Measurements from ENCODE around the gene UBE2D1. TPM values are rescaled to one million over a fixed set of nuclear protein-coding genes. Genes with fewer than 3 reads are reported as not detected.
A peak's percentile ranks its signal among the peaks of the same experiment; 100 is the strongest.

UBE2D1 gene
- total RNA-seq, 1 donor from 2014 or later = 56.6 TPM

GRCh38 chr10:58330431-58330830 is 4.4 kb upstream of the UBE2D1 start:
- H2AFZ ChIP-seq (replicated peaks) = no peak overlapping the region
- no peaks in the 10 kb centered on the region for H3K9me3 ChIP-seq (ENCODE audit: low read depth)
- H3K27ac ChIP-seq = no peak overlapping the region
- peaks cover under 1% of the 10 kb centered on the region for H4K20me1 ChIP-seq (ENCODE audit: low read depth)
- H3K9ac ChIP-seq = no peak overlapping the region
- H3F3A ChIP-seq (ENCODE audit: low read depth) = no peaks in the 10 kb centered on the region
- Mint-ChIP-seq H3K27me3 (ENCODE audit: insufficient read depth, low read depth) (peaks cover 5% of the 10 kb centered on the region), H3K4me3 (no peak overlapping the region), H3K27ac (no peak overlapping the region), H3K4me1 (peaks cover 3% of the 10 kb centered on the region), H3K36me3 (no peaks in the 10 kb centered on the region), H3K9me3 (peaks cover 4% of the 10 kb centered on the region)
- no peaks in the 10 kb centered on the region for H3K4me1 ChIP-seq
- no peaks in the 10 kb centered on the region for H3K36me3 ChIP-seq
- TF ChIP-seq EZH2phosphoT487 (IDR thresholded peaks at IDR 0.05) (no peak), EZH2 (IDR thresholded peaks at IDR 0.05) (no peak), CTCF (IDR thresholded peaks at IDR 0.05) (no peak)
- H3K27me3 ChIP-seq = no peaks in the 10 kb centered on the region
- H3K4me3 ChIP-seq = no peak overlapping the region
- peaks cover 5% of the 10 kb centered on the region for H3K79me2 ChIP-seq (ENCODE audit: low read depth)
- no peak for DNase-seq (ENCODE audit: low spot score)
- H3K4me2 ChIP-seq = no peak overlapping the region

DNA sequence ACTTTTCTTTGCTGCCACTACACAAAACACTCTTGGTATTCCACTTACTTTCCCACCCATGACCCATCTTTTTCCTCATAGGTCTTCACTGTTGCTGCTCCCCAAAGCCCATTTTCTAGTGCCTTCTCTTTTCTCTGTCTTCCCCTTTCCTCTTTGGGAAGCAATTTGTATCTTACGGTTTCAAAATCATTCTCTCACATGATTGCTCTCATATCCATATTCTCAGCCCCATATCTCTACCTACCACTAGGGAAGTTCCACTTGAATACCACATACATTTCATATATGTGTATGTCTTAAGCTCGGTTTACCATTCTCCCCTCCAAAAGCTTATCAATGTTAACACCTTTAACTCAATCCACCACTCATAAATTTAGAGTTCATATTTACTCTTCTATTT is 3.2 kb upstream of the UBE2D1 start:
- Histone ChIP-seq H3K27ac (no peak overlapping the region), H3K27me3 (no peaks in the 10 kb centered on the region), H3K36me3 (no peaks in the 10 kb centered on the region), H3F3A (ENCODE audit: low read depth) (no peaks in the 10 kb centered on the region), H3K79me2 (ENCODE audit: low read depth) (peaks cover 18% of the 10 kb centered on the region), H3K4me3 (no peak overlapping the region), H4K20me1 (ENCODE audit: low read depth) (peaks cover 12% of the 10 kb centered on the region), H3K4me1 (peaks cover 2% of the 10 kb centered on the region), H2AFZ (replicated peaks) (no peak overlapping the region), H3K9ac (no peak overlapping the region), H3K4me2 (no peak overlapping the region), H3K9me3 (ENCODE audit: low read depth) (no peaks in the 10 kb centered on the region)
- H3K4me3 Mint-ChIP-seq = no peak overlapping the region
- H3K9me3 Mint-ChIP-seq = peaks cover 4% of the 10 kb centered on the region
- H3K4me1 Mint-ChIP-seq = peaks cover 15% of the 10 kb centered on the region
- H3K36me3 Mint-ChIP-seq = peaks cover 2% of the 10 kb centered on the region
- no peak overlapping the region for H3K27ac Mint-ChIP-seq
- TF ChIP-seq CTCF (IDR thresholded peaks at IDR 0.05) (no peak), EZH2 (IDR thresholded peaks at IDR 0.05) (no peak), EZH2phosphoT487 (IDR thresholded peaks at IDR 0.05) (no peak)
- DNase-seq (ENCODE audit: low spot score) = no peak
- H3K27me3 Mint-ChIP-seq (ENCODE audit: insufficient read depth, low read depth) = peaks cover 5% of the 10 kb centered on the region

DNA sequence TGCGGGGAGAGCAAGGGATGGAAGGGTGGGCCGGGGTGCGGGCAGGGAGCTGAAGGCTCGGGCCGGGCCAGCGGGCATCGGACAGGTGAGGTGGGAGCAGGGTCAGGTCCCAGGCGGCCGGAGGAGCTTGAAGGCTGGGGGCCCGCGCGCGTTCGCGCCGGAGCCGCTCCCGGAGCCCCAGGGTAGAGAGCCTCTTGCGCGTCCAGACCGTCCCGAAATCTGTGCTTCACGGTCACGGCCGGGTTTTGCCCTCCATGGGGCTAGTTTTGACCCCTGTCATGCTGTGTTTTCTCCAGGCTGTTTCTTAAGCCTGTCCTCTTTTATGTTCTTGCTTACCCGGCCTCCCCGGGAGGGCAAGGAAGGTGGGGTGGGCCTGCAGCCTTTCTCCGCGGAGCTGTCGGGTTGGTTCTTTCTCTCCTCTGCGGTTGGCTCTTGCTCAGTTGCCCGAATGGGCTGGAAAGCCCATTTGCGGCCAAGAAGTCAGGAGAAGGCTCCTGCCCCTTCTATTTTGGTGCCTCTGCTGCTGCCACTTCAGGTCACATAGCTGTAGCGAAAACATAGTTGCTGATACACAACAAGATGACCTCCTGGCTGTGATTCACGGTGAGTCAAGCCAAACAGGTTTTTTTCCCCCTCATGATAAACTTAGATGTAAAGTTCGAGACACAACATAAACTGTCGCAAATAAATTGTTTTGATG is 650 bp downstream of the UBE2D1 start:
- Histone ChIP-seq H3K79me2 (ENCODE audit: low read depth) (peaks cover 56% of the 10 kb centered on the region), H3K9ac (peak overlapping the region; percentile 49), H4K20me1 (ENCODE audit: low read depth) (peaks cover 30% of the 10 kb centered on the region), H2AFZ (replicated peaks) (peak overlapping the region; percentile 94), H3K27ac (no peak overlapping the region), H3K4me1 (peaks cover 4% of the 10 kb centered on the region), H3F3A (ENCODE audit: low read depth) (no peaks in the 10 kb centered on the region), H3K4me2 (peak overlapping the region; percentile 79), H3K36me3 (no peaks in the 10 kb centered on the region), H3K9me3 (ENCODE audit: low read depth) (no peaks in the 10 kb centered on the region), H3K4me3 (peak overlapping the region; percentile 91), H3K27me3 (no peaks in the 10 kb centered on the region)
- peaks cover 5% of the 10 kb centered on the region for H3K27me3 Mint-ChIP-seq (ENCODE audit: insufficient read depth, low read depth)
- H3K9me3 Mint-ChIP-seq = no peaks in the 10 kb centered on the region
- no peak for TF ChIP-seq CTCF (IDR thresholded peaks at IDR 0.05)
- peak; percentile 42 for TF ChIP-seq EZH2 (IDR thresholded peaks at IDR 0.05)
- peak; percentile 33 for DNase-seq (ENCODE audit: low spot score)
- H3K4me1 Mint-ChIP-seq = peaks cover 17% of the 10 kb centered on the region
- peaks cover 5% of the 10 kb centered on the region for H3K36me3 Mint-ChIP-seq
- peak overlapping the region; percentile 99 for H3K4me3 Mint-ChIP-seq
- peak overlapping the region; percentile 84 for H3K27ac Mint-ChIP-seq

Data from neural progenitor cell (in vitro differentiated cells).